Transverse colon (tissue), 4 donors: ENCODE measurements around the gene GRIA3.

Experiments
- POLR2A ChIP-seq: fragments of 450-650 bp; IDR thresholded peaks from one replicate; pipeline ENCODE4 v1.6.1; 2016; ENCODE audit warnings: antibody characterized with exemption, mild to moderate bottlenecking, moderate library complexity
- POLR2AphosphoS5 ChIP-seq, 3 donors: sonication (generic); formaldehyde crosslinking; IDR thresholded peaks; one replicate each; pipeline ENCODE4 v1.6.1; 2016; ENCODE audit warnings: antibody characterized with exemption in 3 of 3
- TF ChIP-seq, protein P1 (sequence below), 5 experiments: fragments of 200-600 bp in 3 of 5; fragments of 450-650 bp in 2 of 5; sonication (generic) in 3 of 5; IDR thresholded peaks; 1 replicate in 2 of 5; 2 replicates in 3 of 5; pipeline ENCODE4 v1.5.1; 2016 to 2017; ENCODE audit warnings: antibody characterized with exemption in 5 of 5, inconsistent platforms in 3 of 5, mild to moderate bottlenecking in 2 of 5, moderate library complexity in 1 of 5

DNA sequence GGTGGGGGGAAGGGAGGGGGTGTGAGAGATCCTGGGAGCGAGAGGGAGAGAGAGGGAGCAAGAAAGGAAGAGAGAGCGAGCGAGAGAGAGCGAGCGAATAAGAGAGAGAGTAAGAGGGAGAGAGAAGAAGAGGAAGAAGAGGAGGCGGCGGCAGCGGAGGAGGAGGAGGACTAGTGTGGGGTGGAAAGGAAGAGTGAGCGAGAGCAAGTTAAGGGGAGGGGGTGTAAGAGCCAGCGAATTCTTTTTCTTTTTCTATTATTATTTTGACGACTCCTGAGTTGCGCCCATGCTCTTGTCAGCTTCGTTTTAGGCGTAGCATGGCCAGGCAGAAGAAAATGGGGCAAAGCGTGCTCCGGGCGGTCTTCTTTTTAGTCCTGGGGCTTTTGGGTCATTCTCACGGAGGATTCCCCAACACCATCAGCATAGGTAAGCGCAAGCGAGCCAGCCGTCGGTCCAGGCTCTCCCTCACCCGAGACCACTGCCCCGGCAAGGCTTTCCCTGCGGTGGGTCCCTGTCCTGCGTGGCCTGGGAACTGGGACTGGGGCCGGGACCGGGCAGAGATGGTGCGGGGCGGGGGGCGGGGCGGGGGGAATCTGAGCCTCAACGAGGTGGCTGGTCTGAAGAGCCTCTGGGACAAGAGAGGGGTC lies at the start of gene GRIA3:
- TF ChIP-seq, protein P1, sequence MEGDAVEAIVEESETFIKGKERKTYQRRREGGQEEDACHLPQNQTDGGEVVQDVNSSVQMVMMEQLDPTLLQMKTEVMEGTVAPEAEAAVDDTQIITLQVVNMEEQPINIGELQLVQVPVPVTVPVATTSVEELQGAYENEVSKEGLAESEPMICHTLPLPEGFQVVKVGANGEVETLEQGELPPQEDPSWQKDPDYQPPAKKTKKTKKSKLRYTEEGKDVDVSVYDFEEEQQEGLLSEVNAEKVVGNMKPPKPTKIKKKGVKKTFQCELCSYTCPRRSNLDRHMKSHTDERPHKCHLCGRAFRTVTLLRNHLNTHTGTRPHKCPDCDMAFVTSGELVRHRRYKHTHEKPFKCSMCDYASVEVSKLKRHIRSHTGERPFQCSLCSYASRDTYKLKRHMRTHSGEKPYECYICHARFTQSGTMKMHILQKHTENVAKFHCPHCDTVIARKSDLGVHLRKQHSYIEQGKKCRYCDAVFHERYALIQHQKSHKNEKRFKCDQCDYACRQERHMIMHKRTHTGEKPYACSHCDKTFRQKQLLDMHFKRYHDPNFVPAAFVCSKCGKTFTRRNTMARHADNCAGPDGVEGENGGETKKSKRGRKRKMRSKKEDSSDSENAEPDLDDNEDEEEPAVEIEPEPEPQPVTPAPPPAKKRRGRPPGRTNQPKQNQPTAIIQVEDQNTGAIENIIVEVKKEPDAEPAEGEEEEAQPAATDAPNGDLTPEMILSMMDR (IDR thresholded peaks at IDR 0.05): peak in 1 of 5 experiments; percentile 14
- TF ChIP-seq POLR2AphosphoS5 (IDR thresholded peaks at IDR 0.05) (no peak), POLR2A (no peak)
